ENCODE measurements around the gene OCSTAMP.

OCSTAMP gene

GRCh38 chr20:46551522-46552381 lies 1.3 kb upstream of the OCSTAMP start:
- Histone ChIP-seq H3K9me3 (ENCODE audit: control insufficient read depth, insufficient read depth, low read depth, low read length) (no peaks in the 10 kb centered on the region), H3K27me3 (ENCODE audit: control insufficient read depth, insufficient read depth, low read length) (no peaks in the 10 kb centered on the region), H3K9ac (ENCODE audit: low read length) (peak overlapping the region; percentile 57), H3K27ac (ENCODE audit: low read depth, low read length) (peak overlapping the region; percentile 72), H3K4me3 (ENCODE audit: low read depth, low read length) (no peak overlapping the region), H3K4me1 (ENCODE audit: control insufficient read depth, insufficient read depth, low read length) (peaks cover 43% of the 10 kb centered on the region), H3K36me3 (ENCODE audit: control insufficient read depth, insufficient read depth, low read length) (no peaks in the 10 kb centered on the region)

- Histone ChIP-seq H3K4me3 (ENCODE audit: low read depth, low read length) (no peak overlapping the region), H3K4me1 (ENCODE audit: control insufficient read depth, insufficient read depth, low read length) (peaks cover 29% of the 10 kb centered on the region), H3K27ac (ENCODE audit: low read depth, low read length) (no peak overlapping the region), H3K9me3 (ENCODE audit: control insufficient read depth, insufficient read depth, low read depth, low read length) (no peaks in the 10 kb centered on the region), H3K9ac (ENCODE audit: low read length) (no peak overlapping the region), H3K27me3 (ENCODE audit: control insufficient read depth, insufficient read depth, low read length) (no peaks in the 10 kb centered on the region), H3K36me3 (ENCODE audit: control insufficient read depth, insufficient read depth, low read length) (no peaks in the 10 kb centered on the region)
These were observed 1.1 kb downstream of the OCSTAMP start for GRCh38 chr20:46549188-46549972.

GRCh38 chr20:46548688-46549087 lies 1.8 kb downstream of the OCSTAMP start:
- no peaks in the 10 kb centered on the region for H3K36me3 ChIP-seq (ENCODE audit: control insufficient read depth, insufficient read depth, low read length)
- no peak overlapping the region for H3K9ac ChIP-seq (ENCODE audit: low read length)
- H3K4me3 ChIP-seq (ENCODE audit: low read depth, low read length), result no peak overlapping the region
- H3K4me1 ChIP-seq (ENCODE audit: control insufficient read depth, insufficient read depth, low read length), result peaks cover 25% of the 10 kb centered on the region
- H3K27ac ChIP-seq (ENCODE audit: low read depth, low read length), result no peak overlapping the region
- H3K9me3 ChIP-seq (ENCODE audit: control insufficient read depth, insufficient read depth, low read depth, low read length), result no peaks in the 10 kb centered on the region
- H3K27me3 ChIP-seq (ENCODE audit: control insufficient read depth, insufficient read depth, low read length), result no peaks in the 10 kb centered on the region

- H3K27ac ChIP-seq (ENCODE audit: low read depth, low read length), result no peak overlapping the region
- peaks cover 21% of the 10 kb centered on the region for H3K4me1 ChIP-seq (ENCODE audit: control insufficient read depth, insufficient read depth, low read length)
- H3K27me3 ChIP-seq (ENCODE audit: control insufficient read depth, insufficient read depth, low read length), result no peaks in the 10 kb centered on the region
These were observed 2.5 kb downstream of the OCSTAMP start for GRCh38 chr20:46547995-46548394.

GRCh38 chr20:46546936-46547335 lies 3.5 kb downstream of the OCSTAMP start:
- Histone ChIP-seq H3K4me3 (ENCODE audit: low read depth, low read length) (no peak overlapping the region), H3K27me3 (ENCODE audit: control insufficient read depth, insufficient read depth, low read length) (no peaks in the 10 kb centered on the region), H3K4me1 (ENCODE audit: control insufficient read depth, insufficient read depth, low read length) (peaks cover 11% of the 10 kb centered on the region)

More at GRCh38 chr20:46547995-46548394, 2.5 kb downstream of the OCSTAMP start:
- Histone ChIP-seq H3K4me3 (ENCODE audit: low read depth, low read length) (no peak overlapping the region), H3K36me3 (ENCODE audit: control insufficient read depth, insufficient read depth, low read length) (no peaks in the 10 kb centered on the region), H3K9me3 (ENCODE audit: control insufficient read depth, insufficient read depth, low read depth, low read length) (no peaks in the 10 kb centered on the region), H3K9ac (ENCODE audit: low read length) (no peak overlapping the region)

GRCh38 chr20:46546298-46546697 lies 4.2 kb downstream of the OCSTAMP start:
- no peaks in the 10 kb centered on the region for H3K36me3 ChIP-seq (ENCODE audit: control insufficient read depth, insufficient read depth, low read length)
- H3K4me3 ChIP-seq (ENCODE audit: low read depth, low read length), result no peak overlapping the region
- H3K27me3 ChIP-seq (ENCODE audit: control insufficient read depth, insufficient read depth, low read length), result no peaks in the 10 kb centered on the region
- peaks cover 5% of the 10 kb centered on the region; the same call in 1 of the 2 replicates for H3K4me1 ChIP-seq (ENCODE audit: control insufficient read depth, insufficient read depth, low read length)
- H3K9me3 ChIP-seq (ENCODE audit: control insufficient read depth, insufficient read depth, low read depth, low read length), result no peaks in the 10 kb centered on the region
- no peak overlapping the region for H3K27ac ChIP-seq (ENCODE audit: low read depth, low read length)
- H3K9ac ChIP-seq (ENCODE audit: low read length), result no peak overlapping the region

More at GRCh38 chr20:46546936-46547335, 3.5 kb downstream of the OCSTAMP start:
- no peaks in the 10 kb centered on the region for H3K36me3 ChIP-seq (ENCODE audit: control insufficient read depth, insufficient read depth, low read length)
- H3K27ac ChIP-seq (ENCODE audit: low read depth, low read length), result no peak overlapping the region
- H3K9ac ChIP-seq (ENCODE audit: low read length), result no peak overlapping the region
- no peaks in the 10 kb centered on the region for H3K9me3 ChIP-seq (ENCODE audit: control insufficient read depth, insufficient read depth, low read depth, low read length)

GRCh38 chr20:46545827-46546138 lies 4.7 kb downstream of the OCSTAMP start:
- H3K36me3 ChIP-seq (ENCODE audit: control insufficient read depth, insufficient read depth, low read length), result no peaks in the 10 kb centered on the region
- no peak overlapping the region for H3K4me3 ChIP-seq (ENCODE audit: low read depth, low read length)
- no peak overlapping the region for H3K27ac ChIP-seq (ENCODE audit: low read depth, low read length)
- no peaks in the 10 kb centered on the region for H3K27me3 ChIP-seq (ENCODE audit: control insufficient read depth, insufficient read depth, low read length)
- H3K9ac ChIP-seq (ENCODE audit: low read length), result no peak overlapping the region
- H3K4me1 ChIP-seq (ENCODE audit: control insufficient read depth, insufficient read depth, low read length), result peaks cover 5% of the 10 kb centered on the region; the same call in 1 of the 2 replicates
- H3K9me3 ChIP-seq (ENCODE audit: control insufficient read depth, insufficient read depth, low read depth, low read length), result no peaks in the 10 kb centered on the region

GRCh38 chr20:46545077-46545826 lies 5.2 kb downstream of the OCSTAMP start:
- Histone ChIP-seq H3K9ac (ENCODE audit: low read length) (no peak overlapping the region), H3K27me3 (ENCODE audit: control insufficient read depth, insufficient read depth, low read length) (no peaks in the 10 kb centered on the region), H3K27ac (ENCODE audit: low read depth, low read length) (no peak overlapping the region), H3K36me3 (ENCODE audit: control insufficient read depth, insufficient read depth, low read length) (no peaks in the 10 kb centered on the region), H3K9me3 (ENCODE audit: control insufficient read depth, insufficient read depth, low read depth, low read length) (no peaks in the 10 kb centered on the region), H3K4me1 (ENCODE audit: control insufficient read depth, insufficient read depth, low read length) (peaks cover 1% of the 10 kb centered on the region; the same call in 1 of the 2 replicates), H3K4me3 (ENCODE audit: low read depth, low read length) (no peak overlapping the region)

- Histone ChIP-seq H3K9ac (ENCODE audit: low read length) (no peak overlapping the region), H3K27me3 (ENCODE audit: control insufficient read depth, insufficient read depth, low read length) (no peaks in the 10 kb centered on the region), H3K27ac (ENCODE audit: low read depth, low read length) (no peak overlapping the region), H3K4me3 (ENCODE audit: low read depth, low read length) (no peak overlapping the region), H3K4me1 (ENCODE audit: control insufficient read depth, insufficient read depth, low read length) (peaks cover under 1% of the 10 kb centered on the region; the same call in 1 of the 2 replicates), H3K9me3 (ENCODE audit: control insufficient read depth, insufficient read depth, low read depth, low read length) (no peaks in the 10 kb centered on the region), H3K36me3 (ENCODE audit: control insufficient read depth, insufficient read depth, low read length) (no peaks in the 10 kb centered on the region)
These were observed 5.9 kb downstream of the OCSTAMP start for GRCh38 chr20:46544576-46544975.

GRCh38 chr20:46543959-46544358 lies 6.5 kb downstream of the OCSTAMP start:
- H3K4me3 ChIP-seq (ENCODE audit: low read depth, low read length), result no peak overlapping the region
- H3K36me3 ChIP-seq (ENCODE audit: control insufficient read depth, insufficient read depth, low read length), result no peaks in the 10 kb centered on the region
- no peaks in the 10 kb centered on the region for H3K27me3 ChIP-seq (ENCODE audit: control insufficient read depth, insufficient read depth, low read length)
- H3K27ac ChIP-seq (ENCODE audit: low read depth, low read length), result no peak overlapping the region
- no peaks in the 10 kb centered on the region for H3K9me3 ChIP-seq (ENCODE audit: control insufficient read depth, insufficient read depth, low read depth, low read length)
- no peak overlapping the region for H3K9ac ChIP-seq (ENCODE audit: low read length)
- H3K4me1 ChIP-seq (ENCODE audit: control insufficient read depth, insufficient read depth, low read length), result peaks cover 4% of the 10 kb centered on the region; the same call in 1 of the 2 replicates

Measured in HUES6 (cell line).